K562 (cell line): ENCODE data around the gene CACNA2D2.

ENCODE experiments used
- CBX5 ChIP-seq: IDR thresholded peaks from 2 replicates; pipeline ENCODE4 v1.6.1; 2014; ENCODE audit warnings: low read depth, borderline replicate concordance
- CEBPB ChIP-seq: fragments of 450-650 bp; IDR thresholded peaks from 2 replicates; pipeline ENCODE4 v1.6.1; 2016; ENCODE audit warnings: missing genetic modification characterization, missing compliant biosample characterization
- ETV6 ChIP-seq, 3 experiments: fragments of 150-350 bp in 1 of 3; sonication (generic) in 1 of 3; formaldehyde crosslinking in 1 of 3; IDR thresholded peaks; 2 replicates each; pipeline versions ENCODE4 v1.6.1 to v1.8.0; 2014 to 2022; ENCODE audit warnings: borderline replicate concordance in 2 of 3, low read depth in 2 of 3, antibody characterized with exemption in 1 of 3, low read length in 1 of 3, mild to moderate bottlenecking in 1 of 3, missing genetic modification reagents in 1 of 3
- GABPA ChIP-seq: fragments of 200-800 bp; sonication (Bioruptor generic); conservative IDR thresholded peaks from 2 replicates; pipeline ENCODE4 v1.6.1; 2016; ENCODE audit warnings: low read depth, missing genetic modification characterization, missing compliant biosample characterization
- MBD2 ChIP-seq: sonication (generic); IDR thresholded peaks from 2 replicates; pipeline ENCODE4 v1.6.1; 2016; ENCODE audit warnings: low read depth, borderline replicate concordance
- NRF1 ChIP-seq, 2 experiments: fragments of 450-650 bp; IDR thresholded peaks in 1 of 2; conservative IDR thresholded peaks in 1 of 2; 2 replicates each; pipeline ENCODE4 v1.6.1; 2014; ENCODE audit warnings: mild to moderate bottlenecking in 2 of 2
- POLR2A ChIP-seq: fragments of 450-650 bp; conservative IDR thresholded peaks from 2 replicates; pipeline ENCODE4 v1.6.1; 2016
- POLR2AphosphoS5 ChIP-seq: IDR thresholded peaks from 2 replicates; pipeline ENCODE4 v1.6.1; 2011; ENCODE audit warnings: mild to moderate bottlenecking, low read depth, low read length, moderate library complexity; ENCODE audit not compliant: control insufficient read depth, insufficient read depth
- RAD21 ChIP-seq, 2 experiments: fragments of 250-450 bp in 1 of 2; fragments of 450-650 bp in 1 of 2; sonication (Bioruptor Pico) in 1 of 2; formaldehyde crosslinking in 1 of 2; IDR thresholded peaks in 1 of 2; conservative IDR thresholded peaks in 1 of 2; 2 replicates each; pipeline versions ENCODE4 v1.4.0 to v1.8.0; 2020 to 2022; ENCODE audit warnings: mild to moderate bottlenecking in 2 of 2, moderate library complexity in 1 of 2
- STAG1 ChIP-seq: sonication (generic); formaldehyde crosslinking; IDR thresholded peaks from 2 replicates; pipeline ENCODE4 v1.5.0; 2020; ENCODE audit warnings: missing genetic modification reagents, borderline replicate concordance
- ZKSCAN1 ChIP-seq: fragments of 150-350 bp; IDR thresholded peaks from 2 replicates; pipeline ENCODE4 v1.6.1; 2016; ENCODE audit warnings: low read depth, low read length
- ZNF644 ChIP-seq: fragments of 200-800 bp; sonication (Bioruptor generic); IDR thresholded peaks from 2 replicates; pipeline ENCODE4 v1.6.1; 2016; ENCODE audit warnings: low read depth, missing genetic modification characterization, missing compliant biosample characterization
- ZZZ3 ChIP-seq: fragments of 450-650 bp; IDR thresholded peaks from 2 replicates; pipeline ENCODE4 v1.6.1; 2016; ENCODE audit warnings: antibody characterized with exemption, mild to moderate bottlenecking, moderate library complexity

DNA sequence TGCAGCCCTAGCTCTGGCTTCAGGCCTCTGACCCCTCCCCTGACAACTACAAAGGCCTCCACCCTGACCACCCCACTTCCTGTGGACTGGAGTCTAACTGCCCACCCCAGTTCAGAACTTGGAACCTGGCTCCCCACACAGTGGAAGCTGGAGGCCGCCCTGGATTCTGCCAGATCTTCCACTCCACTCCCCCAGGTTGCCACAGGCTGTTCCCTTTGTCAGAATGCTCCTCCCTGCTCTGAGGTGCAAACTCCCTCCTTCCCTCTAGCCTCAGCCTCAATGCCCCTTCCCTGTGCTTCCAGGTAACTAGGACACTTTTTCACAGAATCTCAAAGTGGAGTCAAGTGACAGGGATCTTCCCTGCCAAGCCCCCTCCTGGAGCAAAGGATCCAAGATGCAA is 81.3 kb downstream of the CACNA2D2 start:
- TF ChIP-seq CEBPB (tag) = no peak
- TF ChIP-seq STAG1 (CRISPR knock-in tag) = no peak
- no peak for TF ChIP-seq NRF1 (conservative IDR thresholded peaks at IDR 0.05 in 1 of 2, IDR thresholded peaks at IDR 0.05 in 1 of 2)
- TF ChIP-seq ETV6 (IDR thresholded peaks at IDR 0.05; ENCODE audit: borderline replicate concordance in 1 of 2, low read depth in 2 of 2, low read length in 1 of 2) = no peak
- no peak for TF ChIP-seq ETV6 (CRISPR knock-in tag; IDR thresholded peaks at IDR 0.05; ENCODE audit: borderline replicate concordance)
- TF ChIP-seq GABPA (tag) = no peak
- no peak for TF ChIP-seq CBX5
- TF ChIP-seq ZZZ3 = no peak
- TF ChIP-seq MBD2 = no peak
- no peak for TF ChIP-seq RAD21 (CRISPR knock-in tag; conservative IDR thresholded peaks at IDR 0.05 in 1 of 2, IDR thresholded peaks at IDR 0.05 in 1 of 2)
- TF ChIP-seq ZNF644 (tag) = no peak
- TF ChIP-seq POLR2A = no peak
- no peak for TF ChIP-seq ZKSCAN1
- TF ChIP-seq POLR2AphosphoS5 = no peak
